GM12873 (cell line): ENCODE measurements around the gene JSRP1.

Experiments
- TF ChIP-seq, protein P1 (sequence below): IDR thresholded peaks from 2 replicates; pipeline ENCODE4 v1.5.1; 2012; ENCODE audit warnings: low read depth, mild to moderate bottlenecking, moderate library complexity, low read length, control low read depth; ENCODE audit not compliant: insufficient read depth; ENCODE audit errors: missing control alignments

Gene JSRP1

DNA sequence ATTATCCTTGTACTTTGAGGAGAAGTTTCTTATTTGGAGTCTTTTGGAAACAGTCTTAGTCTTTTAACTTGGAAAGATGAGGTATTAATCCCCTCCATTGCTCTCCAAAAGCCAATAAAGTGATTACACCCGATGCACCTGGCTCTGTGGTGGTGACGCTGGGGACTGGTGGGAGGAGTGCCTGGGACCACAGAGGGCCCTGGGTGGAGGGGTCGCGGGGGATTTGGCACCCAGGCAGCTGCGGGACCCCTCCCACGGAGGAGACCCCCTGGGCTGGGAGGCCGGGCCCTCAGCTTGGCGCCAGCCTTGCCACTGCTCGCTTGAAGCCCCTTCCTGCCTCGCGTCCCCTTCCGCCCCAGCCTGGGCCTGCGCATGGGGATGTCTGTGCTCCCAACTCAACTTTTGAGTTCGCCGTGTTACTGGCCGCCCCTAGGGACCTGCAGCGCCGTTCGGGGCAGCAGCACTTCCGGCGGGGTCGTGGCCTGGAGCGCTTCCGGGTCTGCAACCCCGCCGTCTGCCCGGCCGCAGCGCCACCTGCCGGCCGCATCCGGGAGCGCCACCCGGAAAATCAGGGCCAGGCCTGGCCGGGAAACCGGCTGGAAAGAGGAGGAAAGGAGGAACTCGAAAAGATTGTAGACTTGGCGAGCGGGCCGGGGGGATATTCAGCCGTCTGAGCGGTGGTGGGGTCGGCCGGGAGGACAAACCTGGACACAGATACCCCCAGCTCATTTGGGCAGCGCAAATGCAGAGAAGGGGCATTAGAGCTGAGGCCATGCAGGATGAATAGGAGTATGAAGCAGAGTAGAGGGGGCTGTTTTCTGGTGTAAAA lies 17.4 kb upstream of the JSRP1 start:
- TF ChIP-seq, protein P1, sequence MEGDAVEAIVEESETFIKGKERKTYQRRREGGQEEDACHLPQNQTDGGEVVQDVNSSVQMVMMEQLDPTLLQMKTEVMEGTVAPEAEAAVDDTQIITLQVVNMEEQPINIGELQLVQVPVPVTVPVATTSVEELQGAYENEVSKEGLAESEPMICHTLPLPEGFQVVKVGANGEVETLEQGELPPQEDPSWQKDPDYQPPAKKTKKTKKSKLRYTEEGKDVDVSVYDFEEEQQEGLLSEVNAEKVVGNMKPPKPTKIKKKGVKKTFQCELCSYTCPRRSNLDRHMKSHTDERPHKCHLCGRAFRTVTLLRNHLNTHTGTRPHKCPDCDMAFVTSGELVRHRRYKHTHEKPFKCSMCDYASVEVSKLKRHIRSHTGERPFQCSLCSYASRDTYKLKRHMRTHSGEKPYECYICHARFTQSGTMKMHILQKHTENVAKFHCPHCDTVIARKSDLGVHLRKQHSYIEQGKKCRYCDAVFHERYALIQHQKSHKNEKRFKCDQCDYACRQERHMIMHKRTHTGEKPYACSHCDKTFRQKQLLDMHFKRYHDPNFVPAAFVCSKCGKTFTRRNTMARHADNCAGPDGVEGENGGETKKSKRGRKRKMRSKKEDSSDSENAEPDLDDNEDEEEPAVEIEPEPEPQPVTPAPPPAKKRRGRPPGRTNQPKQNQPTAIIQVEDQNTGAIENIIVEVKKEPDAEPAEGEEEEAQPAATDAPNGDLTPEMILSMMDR = peak; percentile 86

- TF ChIP-seq, protein P1 = no peak
Observed at GRCh38 chr19:2271234-2272103, 15.3 kb upstream of the JSRP1 start.

DNA sequence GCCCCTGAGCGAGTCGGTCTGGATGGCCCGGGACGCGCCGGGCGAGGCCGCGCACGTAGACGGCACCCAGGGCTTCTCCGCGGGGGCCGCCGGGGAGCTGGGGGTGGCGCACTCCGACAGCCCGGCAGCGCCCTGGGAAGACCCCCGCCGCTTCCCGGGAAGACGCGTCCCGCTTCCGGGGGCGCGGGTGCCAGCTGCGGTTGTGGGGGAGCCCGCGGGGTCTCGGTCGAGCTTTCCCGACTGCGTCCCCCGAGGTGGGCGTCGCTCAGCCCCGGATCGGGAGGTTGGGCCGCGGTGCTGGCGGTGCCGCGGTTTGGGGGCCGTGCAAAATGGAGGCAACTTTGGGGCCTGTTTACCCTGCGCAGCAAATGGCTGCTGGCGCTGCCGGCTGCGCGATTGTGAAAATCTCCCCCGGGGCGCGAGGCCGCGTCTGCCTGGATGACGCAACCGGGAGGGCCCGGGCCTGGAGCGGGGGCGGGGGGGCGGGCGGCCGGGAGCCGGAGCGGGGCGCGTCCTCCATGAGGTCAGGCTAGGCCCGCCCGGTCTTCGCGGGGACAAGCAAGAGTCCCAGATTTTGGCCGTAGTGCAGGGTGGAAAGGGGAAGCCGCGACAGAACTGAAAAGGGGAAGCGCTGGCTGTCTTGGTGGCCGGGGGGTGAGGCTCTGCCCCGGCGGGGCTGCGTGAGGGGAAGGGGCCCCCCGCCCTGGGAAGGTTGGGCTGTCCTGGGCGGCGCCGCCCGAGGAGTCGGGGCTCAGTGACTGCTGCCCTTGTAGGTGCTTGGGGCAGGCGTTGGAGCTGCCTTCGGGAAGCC lies 14.4 kb upstream of the JSRP1 start:
- TF ChIP-seq, protein P1 = no peak

GRCh38 chr19:2270157-2270422 lies 13.9 kb upstream of the JSRP1 start:
- TF ChIP-seq, protein P1 = no peak

DNA sequence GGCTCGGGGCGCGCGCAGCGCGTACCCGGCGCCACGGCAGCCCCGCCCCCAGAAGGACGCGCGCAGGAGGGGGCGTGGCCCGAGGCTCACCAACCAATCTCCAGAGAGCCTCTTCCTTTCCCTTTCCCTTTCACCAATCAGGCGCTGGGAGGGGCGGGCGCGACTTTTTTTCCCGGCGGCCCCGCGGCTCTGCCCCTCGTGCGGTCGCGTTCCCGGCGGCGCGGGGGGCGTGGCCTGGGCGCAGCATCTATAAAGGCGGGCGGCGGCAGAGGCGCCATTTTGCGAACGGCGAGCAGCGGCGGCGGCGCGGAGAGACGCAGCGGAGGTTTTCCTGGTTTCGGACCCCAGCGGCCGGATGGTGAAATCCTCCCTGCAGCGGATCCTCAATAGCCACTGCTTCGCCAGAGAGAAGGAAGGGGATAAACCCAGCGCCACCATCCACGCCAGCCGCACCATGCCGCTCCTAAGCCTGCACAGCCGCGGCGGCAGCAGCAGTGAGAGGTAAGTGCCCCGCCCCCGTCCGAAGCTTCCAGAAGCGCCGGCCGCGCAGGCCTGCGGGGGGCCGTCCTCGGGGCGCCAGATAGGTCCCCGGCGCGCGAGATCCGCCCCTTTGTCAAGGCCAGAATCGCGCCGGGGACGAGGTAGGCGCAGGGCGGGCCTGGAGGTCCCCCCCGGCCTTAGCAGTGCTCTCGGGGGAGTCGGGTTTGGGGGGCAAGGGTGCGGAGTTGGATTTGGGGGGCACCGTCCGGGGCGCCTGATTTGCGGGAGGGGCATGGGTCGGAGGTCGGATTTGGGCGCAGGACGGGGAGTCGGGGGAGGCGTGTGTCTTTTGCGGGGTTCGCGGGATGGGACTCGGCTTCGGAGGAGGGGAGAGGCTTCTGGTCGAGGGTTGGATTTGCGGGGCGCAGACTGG lies 13.3 kb upstream of the JSRP1 start:
- TF ChIP-seq, protein P1 = peak; percentile 33

DNA sequence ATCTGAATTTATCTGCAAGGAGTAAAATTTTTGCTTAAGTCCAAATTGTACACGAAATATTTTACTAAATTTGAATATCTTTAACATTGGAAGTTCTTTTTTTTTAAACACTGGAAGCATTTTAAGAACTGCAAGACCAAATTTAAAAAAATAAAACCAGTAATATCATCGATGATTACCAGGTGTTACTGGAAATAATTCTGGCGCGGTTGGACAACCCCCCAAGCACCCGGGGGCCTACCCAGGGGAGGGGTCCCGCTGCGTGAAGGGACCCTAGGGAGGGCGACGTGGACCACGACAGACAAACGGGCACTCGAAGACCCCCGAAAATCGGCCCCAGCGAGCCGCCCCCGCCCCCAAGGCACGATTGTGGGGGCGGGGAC lies 12.6 kb upstream of the JSRP1 start:
- TF ChIP-seq, protein P1 = no peak

DNA sequence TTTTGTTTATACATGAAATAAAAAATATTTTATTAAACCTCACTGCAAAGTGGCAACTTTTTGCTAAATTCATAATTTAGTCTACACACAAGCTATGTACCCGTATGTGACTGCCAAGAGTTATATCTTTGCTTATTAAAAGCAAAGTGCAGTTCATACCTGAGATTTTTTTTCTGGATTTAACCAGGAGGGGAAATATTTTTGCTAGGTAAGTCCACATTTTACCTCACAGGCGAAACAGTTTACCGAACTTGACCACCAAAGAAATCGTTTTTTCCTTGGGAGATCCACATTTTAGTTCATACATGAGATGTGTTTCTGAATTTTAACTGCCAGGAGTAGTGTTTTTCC lies 12.2 kb upstream of the JSRP1 start:
- TF ChIP-seq, protein P1 = no peak
